Right cardiac atrium (tissue), 5 donors: ENCODE data around the gene TIE1. TPM values are rescaled to one million over a fixed set of nuclear protein-coding genes. Genes with fewer than 3 reads are reported as not detected.
A peak's percentile ranks its signal among the peaks of the same experiment; 100 is the strongest.

Experiments used
- ATAC-seq, 2 donors: fragments of 200-7000 bp; cut with Tn5 transposase; one replicate each; pipeline versions ENCODE4 v1.8.0 to v1.9.1; 2020; ENCODE audit warnings: moderate library complexity in 2 of 2, mild to moderate bottlenecking in 1 of 2
- DNase-seq, 3 donors: peaks; one replicate each; pipeline ENCODE4 v3.0.0-alpha.2; 2020
- H3K27ac ChIP-seq: one replicate; pipeline ENCODE4 v1.5.1; 2013; ENCODE audit warnings: mild to moderate bottlenecking, low read length, control low read depth, moderate library complexity
- H3K27me3 ChIP-seq: one replicate; pipeline ENCODE4 v1.6.1; 2013; ENCODE audit not compliant: control insufficient read depth, insufficient read depth
- H3K4me1 ChIP-seq: one replicate; pipeline ENCODE4 v1.6.1; 2013; ENCODE audit warnings: low read length; ENCODE audit not compliant: control insufficient read depth, insufficient read depth
- H3K4me3 ChIP-seq: one replicate; pipeline ENCODE4 v1.5.1; 2013; ENCODE audit warnings: low read length, control low read depth
- H3K9me3 ChIP-seq: one replicate; pipeline ENCODE4 v1.6.1; 2013; ENCODE audit warnings: low read length; ENCODE audit not compliant: control insufficient read depth
- WGBS: extraction: QIAGEN DNeasy Blood & Tissue Kit; methylation state at CpG from one replicate; pipeline ENCODE4 v1.1.7; 2013; 5-methylcytosine and 5-hydroxymethylcytosine counted together
- intact Hi-C, 4 donors: fragments of 100-400 bp; cut with DNase I; formaldehyde crosslinking; loops; one replicate each; pipeline versions ENCODE4 v1.11.0 to v1.14.0; 2022 to 2023
- polyA plus RNA-seq: library from polyadenylated mRNA; stranded (reverse); fragments of 200-250 nt; gene quantifications from one replicate; pipeline ENCODE4 v1.2.3, GENCODE V29; 2013
- total RNA-seq, 4 donors: library from RNA; stranded (reverse); fragmentation: NEBNext Ultra II Directional; extraction: Animal tissue kit (Norgen Biotek cat#: 25700); gene quantifications; one replicate each; pipeline ENCODE4 v1.2.1, GENCODE V29; 2021
- donor health status: healthy with polysubstance abuse.
- donor health status: DM: no; HTN: yes; CAD: no.
- donor health status: DM: no; HTN: no; CAD: no.
- donor health status: DM: no; HTN: yes; CAD: no; lungs with severe emphysema.
- donor health status: DM: yes; HTN: yes; CAD: no.

The TIE1 gene
- total and polyA plus RNA-seq, 5 donors = 21.7 to 49.4 (median 40.1) TPM

- intact Hi-C loops = no loop called here
- WGBS = 84% methylated on average over 9 of the region's 9 CpGs
Observed at GRCh38 chr1:43267291-43267805, 33.4 kb upstream of the TIE1 start.

GRCh38 chr1:43267818-43268425 is 32.9 kb upstream of the TIE1 start:
- intact Hi-C loops = no loop called here
- no peak for ATAC-seq

More at GRCh38 chr1:43267291-43267805, 33.4 kb upstream of the TIE1 start:
- Histone ChIP-seq H3K27me3 (no peaks in the 10 kb centered on the region), H3K9me3 (no peaks in the 10 kb centered on the region), H3K4me1 (no peaks in the 10 kb centered on the region), H3K27ac (no peak overlapping the region), H3K4me3 (no peak overlapping the region)
- no peak for DNase-seq
- ATAC-seq = no peak

GRCh38 chr1:43269627-43270375 is 31.0 kb upstream of the TIE1 start, which contains the start of gene TMEM125:
Gene TMEM125, plus strand, starts transcription at chr1:43269983. Its CDS starts 2,740 bp downstream, at chr1:43272723.
- DNase-seq (no peak), ATAC-seq (no peak)
- peak within 1 kb of the TSS; percentile 11 for H3K4me3 ChIP-seq
- WGBS = 84% methylated on average over 7 of the region's 7 CpGs
- H3K27ac ChIP-seq = no peak within 1 kb of the TSS
- intact Hi-C loops = no loop called here
- H3K9me3 ChIP-seq = no peaks in the 10 kb centered on the region
- peaks cover 2% of the 10 kb centered on the region for H3K4me1 ChIP-seq
- no peaks in the 10 kb centered on the region for H3K27me3 ChIP-seq

More at GRCh38 chr1:43267818-43268425, 32.9 kb upstream of the TIE1 start:
- DNase-seq = no peak
- H3K4me3 ChIP-seq = no peak overlapping the region
- no peaks in the 10 kb centered on the region for H3K27me3 ChIP-seq
- H3K27ac ChIP-seq = no peak overlapping the region
- WGBS = 88% methylated on average over 3 of the region's 3 CpGs
- no peaks in the 10 kb centered on the region for H3K4me1 ChIP-seq
- no peaks in the 10 kb centered on the region for H3K9me3 ChIP-seq

- peak; percentile 11 to 47 for ATAC-seq
- no peak overlapping the region for H3K27ac ChIP-seq
- DNase-seq = peak in 2 of 3 donors; percentile 56 to 59
- peak overlapping the region; percentile 11 for H3K4me3 ChIP-seq
- intact Hi-C loops = no loop called here
- H3K9me3 ChIP-seq = no peaks in the 10 kb centered on the region
- no peaks in the 10 kb centered on the region for H3K27me3 ChIP-seq
- H3K4me1 ChIP-seq = peaks cover 2% of the 10 kb centered on the region
- WGBS = 16% methylated on average over 29 of the region's 29 CpGs
Observed at GRCh38 chr1:43270421-43271095, 30.2 kb upstream of the TIE1 start.

- WGBS = 66% methylated on average over 12 of the region's 12 CpGs
- Histone ChIP-seq H3K4me3 (no peak overlapping the region), H3K4me1 (peaks cover 2% of the 10 kb centered on the region), H3K9me3 (no peaks in the 10 kb centered on the region), H3K27me3 (no peaks in the 10 kb centered on the region), H3K27ac (no peak overlapping the region)
- no peak for ATAC-seq
- no peak for DNase-seq
- intact Hi-C loops = no loop called here
Observed at GRCh38 chr1:43271186-43272118, 29.3 kb upstream of the TIE1 start.

- Histone ChIP-seq H3K27ac (no peak overlapping the region), H3K4me1 (peaks cover 2% of the 10 kb centered on the region), H3K27me3 (no peaks in the 10 kb centered on the region), H3K9me3 (no peaks in the 10 kb centered on the region), H3K4me3 (no peak overlapping the region)
- intact Hi-C loops = no loop called here
- 45% methylated on average over 9 of the region's 9 CpGs for WGBS
- peak in 1 of 3 donors; percentile 40 for DNase-seq
- ATAC-seq = no peak
Observed at GRCh38 chr1:43272161-43272560, 28.6 kb upstream of the TIE1 start.

GRCh38 chr1:43272576-43273571 is 27.9 kb upstream of the TIE1 start:
- H3K9me3 ChIP-seq = no peaks in the 10 kb centered on the region
- DNase-seq = peak in 1 of 3 donors; percentile 43
- H3K4me1 ChIP-seq = peaks cover 2% of the 10 kb centered on the region
- H3K4me3 ChIP-seq = no peak overlapping the region
- intact Hi-C loops = no loop called here
- ATAC-seq = no peak
- no peak overlapping the region for H3K27ac ChIP-seq
- WGBS = 97% methylated on average over 46 of the region's 46 CpGs
- H3K27me3 ChIP-seq = no peaks in the 10 kb centered on the region

GRCh38 chr1:43273708-43274107 is 27.1 kb upstream of the TIE1 start:
- WGBS = 97% methylated on average over 7 of the region's 7 CpGs
- DNase-seq (no peak), ATAC-seq (no peak)
- intact Hi-C loops = no loop called here
- Histone ChIP-seq H3K4me3 (no peak overlapping the region), H3K27ac (no peak overlapping the region), H3K4me1 (peaks cover 2% of the 10 kb centered on the region), H3K27me3 (no peaks in the 10 kb centered on the region), H3K9me3 (no peaks in the 10 kb centered on the region)

GRCh38 chr1:43274125-43274803 is 26.5 kb upstream of the TIE1 start:
- Histone ChIP-seq H3K27ac (no peak overlapping the region), H3K27me3 (no peaks in the 10 kb centered on the region), H3K4me1 (peaks cover 2% of the 10 kb centered on the region), H3K9me3 (no peaks in the 10 kb centered on the region), H3K4me3 (no peak overlapping the region)
- 43% methylated on average over 11 of the region's 11 CpGs for WGBS
- peak; percentile 11 to 78 for ATAC-seq
- intact Hi-C loops = no loop called here
- peak in 1 of 3 donors; percentile 55 for DNase-seq
